ENCODE data around the gene OR5P2.
"Not testable (repeated sequence)": the region's sequence is repeated elsewhere in the genome, so short reads cannot be mapped to it uniquely, and the experiment has no call there.

The OR5P2 gene, protein sequence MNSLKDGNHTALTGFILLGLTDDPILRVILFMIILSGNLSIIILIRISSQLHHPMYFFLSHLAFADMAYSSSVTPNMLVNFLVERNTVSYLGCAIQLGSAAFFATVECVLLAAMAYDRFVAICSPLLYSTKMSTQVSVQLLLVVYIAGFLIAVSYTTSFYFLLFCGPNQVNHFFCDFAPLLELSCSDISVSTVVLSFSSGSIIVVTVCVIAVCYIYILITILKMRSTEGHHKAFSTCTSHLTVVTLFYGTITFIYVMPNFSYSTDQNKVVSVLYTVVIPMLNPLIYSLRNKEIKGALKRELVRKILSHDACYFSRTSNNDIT

DNA sequence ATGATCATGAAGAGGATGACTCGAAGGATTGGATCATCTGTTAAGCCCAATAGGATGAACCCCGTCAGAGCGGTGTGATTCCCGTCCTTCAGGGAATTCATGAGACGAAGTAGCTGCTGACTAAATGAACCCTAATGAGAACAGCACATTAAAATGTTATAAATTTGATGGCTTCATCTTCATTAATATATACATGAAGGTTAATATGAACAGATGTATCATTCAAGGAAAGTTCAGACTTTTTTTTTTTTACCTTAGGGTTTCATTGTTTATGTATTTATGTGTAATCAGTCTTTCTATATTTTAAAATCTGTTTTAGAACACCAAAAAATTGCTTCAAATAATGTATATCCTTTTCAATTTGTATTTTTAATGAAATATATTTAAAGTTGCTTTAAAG, at the start of gene OR5P2:
OR5P2 (minus strand) TSS at position 101 of the 400 bp plus-strand sequence; CDS start at position 101, 0 bp downstream.
- in situ Hi-C loops (cut with HindIII; ENCODE audit: low sequenced_read_pairs): no loop called here

GRCh38 chr11:7846003-7846402, 49.3 kb upstream of the OR5P2 start:
- in situ Hi-C loops (cut with HindIII; ENCODE audit: low sequenced_read_pairs): no loop called here

- in situ Hi-C loops (cut with HindIII; ENCODE audit: low sequenced_read_pairs): no loop called here
These were observed 48.2 kb upstream of the OR5P2 start for GRCh38 chr11:7844986-7845385.

GRCh38 chr11:7844521-7844920, 47.8 kb upstream of the OR5P2 start:
- in situ Hi-C loops (cut with HindIII; ENCODE audit: low sequenced_read_pairs): no loop called here

DNA sequence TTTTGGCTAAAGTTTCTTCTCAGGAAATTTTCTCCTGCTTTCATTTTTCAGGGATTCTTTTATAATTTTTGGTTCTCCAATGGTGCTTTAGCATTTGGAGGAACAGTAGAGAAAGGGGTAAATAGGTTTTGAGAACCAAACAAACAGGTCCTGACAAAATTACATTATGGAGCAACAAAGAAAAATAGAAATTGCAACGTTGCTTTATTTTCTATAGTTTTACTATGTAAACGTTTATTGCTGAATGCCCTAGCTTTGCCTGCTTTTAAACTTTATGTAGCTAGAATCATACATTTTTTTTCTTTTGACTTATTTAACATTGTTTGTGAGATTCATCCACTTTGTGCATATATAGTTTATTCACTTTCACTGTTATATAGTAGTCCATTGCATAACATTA, 43.8 kb upstream of the OR5P2 start:
- in situ Hi-C loops (cut with HindIII; ENCODE audit: low sequenced_read_pairs): no loop called here

- in situ Hi-C loops (cut with HindIII; ENCODE audit: low sequenced_read_pairs): no loop called here
These were observed 36.8 kb upstream of the OR5P2 start for GRCh38 chr11:7833527-7833926.

DNA sequence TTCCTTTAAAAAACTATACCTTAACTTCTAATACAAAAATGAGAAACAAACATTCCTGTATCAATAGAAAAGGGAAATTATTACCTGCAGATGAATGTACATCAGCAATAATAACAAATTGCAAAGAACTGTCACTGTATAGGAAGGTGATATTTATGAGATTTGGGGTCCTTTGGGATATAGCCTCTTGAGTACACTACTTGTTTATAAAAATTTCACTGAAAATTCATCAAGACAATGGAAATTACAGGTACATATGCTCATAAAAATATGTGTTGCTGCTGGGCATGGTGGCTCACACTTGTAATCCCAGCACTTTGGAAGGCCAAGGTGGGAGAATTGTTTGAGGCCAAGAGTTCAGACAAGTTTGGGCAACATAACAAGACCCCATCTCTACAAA, 34.0 kb upstream of the OR5P2 start, which contains the start of gene OR5P3:
OR5P3 (minus strand) TSS at position 101 of the 400 bp plus-strand sequence.
- in situ Hi-C loops (cut with HindIII; ENCODE audit: low sequenced_read_pairs): no loop called here

- in situ Hi-C loops (cut with HindIII; ENCODE audit: low sequenced_read_pairs): no loop called here
These were observed 29.6 kb upstream of the OR5P2 start for GRCh38 chr11:7826324-7826723.

GRCh38 chr11:7820417-7820816, 23.7 kb upstream of the OR5P2 start:
- in situ Hi-C loops (cut with HindIII; ENCODE audit: low sequenced_read_pairs): not testable (repeated sequence)

DNA sequence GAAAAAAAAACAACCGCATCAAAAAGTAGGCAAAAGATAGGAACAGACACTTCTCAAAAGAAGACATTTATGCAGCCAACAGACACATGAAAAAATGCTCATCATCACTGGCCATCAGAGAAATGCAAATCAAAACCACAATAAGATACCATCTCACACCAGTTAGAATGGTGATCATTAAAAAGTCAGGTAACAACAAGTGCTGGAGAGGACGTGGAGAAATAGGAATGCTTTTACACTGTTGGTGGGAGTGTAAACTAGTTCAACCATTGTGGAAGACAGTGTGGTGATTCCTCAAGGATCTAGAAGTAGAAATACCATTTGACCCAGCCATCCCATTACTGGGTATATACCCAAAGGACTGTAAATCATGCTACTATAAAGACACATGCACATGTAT, 18.2 kb upstream of the OR5P2 start:
- in situ Hi-C loops (cut with HindIII; ENCODE audit: low sequenced_read_pairs): not testable (repeated sequence)

- in situ Hi-C loops (cut with HindIII; ENCODE audit: low sequenced_read_pairs): not testable (repeated sequence)
These were observed 13.6 kb upstream of the OR5P2 start for GRCh38 chr11:7810301-7810700.

GRCh38 chr11:7793233-7793632, 3.5 kb downstream of the OR5P2 start:
- in situ Hi-C loops (cut with HindIII; ENCODE audit: low sequenced_read_pairs): no loop called here

- in situ Hi-C loops (cut with HindIII; ENCODE audit: low sequenced_read_pairs): no loop called here
These were observed 9.5 kb downstream of the OR5P2 start for GRCh38 chr11:7787239-7787638.

GRCh38 chr11:7775689-7776088, 21.1 kb downstream of the OR5P2 start:
- in situ Hi-C loops (cut with HindIII; ENCODE audit: low sequenced_read_pairs): no loop called here

DNA sequence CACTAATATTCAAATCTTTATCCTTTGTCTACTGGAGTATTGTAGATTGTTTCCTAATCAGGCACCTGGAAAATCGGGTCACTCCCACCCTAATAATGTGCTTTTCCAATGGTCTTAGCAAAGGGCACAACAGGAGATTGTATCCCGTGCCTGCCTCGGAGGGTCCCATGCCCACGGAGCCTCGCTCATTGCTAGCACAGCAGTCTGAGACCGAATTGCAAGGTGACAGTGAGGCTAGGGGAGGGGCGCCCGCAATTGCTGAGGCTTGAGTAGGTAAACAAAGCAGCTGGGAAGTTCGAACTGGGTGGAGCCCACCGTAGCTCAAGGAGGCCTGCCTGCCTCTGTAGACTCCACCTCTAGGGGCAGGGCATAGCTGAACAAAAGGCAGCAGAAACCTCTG, 32.4 kb downstream of the OR5P2 start:
- in situ Hi-C loops (cut with HindIII; ENCODE audit: low sequenced_read_pairs): not testable (repeated sequence)

GRCh38 chr11:7759010-7759409, 37.7 kb downstream of the OR5P2 start:
- in situ Hi-C loops (cut with HindIII; ENCODE audit: low sequenced_read_pairs): no loop called here

GRCh38 chr11:7749456-7749855, 47.3 kb downstream of the OR5P2 start:
- in situ Hi-C loops (cut with HindIII; ENCODE audit: low sequenced_read_pairs): no loop called here
